HUDEP-2 (cell line): Measurements from ENCODE around the gene LENG9.
"Not testable (repeated sequence)": the region's sequence is repeated elsewhere in the genome, so short reads cannot be mapped to it uniquely, and the experiment has no call there.

ENCODE experiments used
- DNase-seq, 76 experiments: peaks; one replicate each; lab custom pipeline; 2025; ENCODE audit not compliant: unreplicated experiment in 76 of 76; lab: John Stamatoyannopoulos, UW

The LENG9 gene

GRCh38 chr19:54446349-54446748, 17.2 kb downstream of the LENG9 start:
- DNase-seq: not testable (repeated sequence)

DNA sequence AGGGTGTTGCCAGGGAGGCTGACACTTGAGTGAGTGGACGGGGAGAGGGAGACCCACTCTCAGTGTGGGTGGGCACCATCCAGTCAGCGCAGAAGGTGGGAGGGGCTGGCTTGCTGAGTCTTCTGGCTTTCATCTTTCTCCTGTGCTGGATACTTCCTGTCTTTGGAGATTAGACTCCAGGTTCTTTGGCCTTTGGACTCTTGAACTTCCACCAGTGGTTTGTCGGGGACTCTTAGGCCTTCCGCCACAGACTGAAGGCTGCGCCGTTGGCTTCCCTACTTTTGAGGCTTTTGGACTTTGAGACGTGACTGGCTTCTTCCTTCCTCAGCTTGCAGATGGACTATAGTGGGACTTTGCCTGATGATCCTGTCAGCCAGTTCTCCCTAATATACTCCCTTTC, 18.8 kb downstream of the LENG9 start:
- no peak for DNase-seq

DNA sequence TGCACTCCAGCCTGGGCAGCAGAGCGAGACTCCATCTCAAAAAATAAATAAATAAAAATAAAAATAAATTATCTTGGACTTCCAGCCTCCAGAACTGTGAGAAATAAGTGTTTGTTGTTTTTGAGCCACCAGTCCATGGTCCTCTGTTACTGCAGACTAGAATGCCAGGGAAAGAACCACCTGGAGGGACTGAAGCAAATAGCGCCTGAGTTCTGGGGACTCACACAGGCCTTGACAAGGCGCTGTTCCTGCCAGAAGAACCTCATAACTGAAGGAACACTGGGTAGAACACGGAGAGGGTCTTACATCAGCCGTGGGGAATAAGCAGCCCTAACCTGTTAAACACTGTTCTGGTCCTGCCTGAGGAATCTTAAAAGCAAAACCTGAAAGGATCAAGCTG, 22.9 kb downstream of the LENG9 start:
- DNase-seq: no peak

DNA sequence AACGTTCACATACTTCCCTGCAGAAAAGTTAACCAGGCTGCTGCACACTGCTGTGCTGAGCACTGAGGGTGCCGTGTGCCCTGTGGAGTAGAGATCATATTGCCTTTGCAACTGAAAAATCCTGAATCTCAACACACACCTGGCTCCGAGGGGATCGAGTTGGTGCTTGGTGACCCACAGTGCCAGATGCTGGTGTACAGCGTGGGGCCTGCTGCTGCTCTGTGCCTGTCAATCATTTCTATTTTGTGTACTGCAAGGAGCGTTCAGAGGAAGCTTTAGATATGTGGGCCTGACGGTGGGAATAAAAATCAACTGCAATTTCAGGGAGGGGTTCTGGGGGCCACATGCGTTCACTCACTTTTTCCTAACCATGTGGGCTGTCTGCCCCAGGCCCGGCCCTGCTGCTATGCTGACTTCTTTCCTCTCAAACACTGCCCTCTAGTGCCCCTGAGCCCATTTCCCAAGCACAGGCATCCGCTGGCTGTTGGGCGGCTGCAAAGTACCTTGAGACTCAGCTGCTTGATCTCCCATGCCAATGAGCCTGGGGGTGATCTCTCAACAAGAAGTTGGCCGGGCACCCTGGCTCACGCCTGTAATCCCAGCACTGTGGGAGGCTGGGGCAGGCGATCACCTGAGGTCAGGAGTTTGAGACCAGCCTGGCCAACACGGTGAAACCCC, 24.3 kb downstream of the LENG9 start:
- DNase-seq: peak in 39 of 76 experiments; percentile 12 to 71 (median 32)

DNA sequence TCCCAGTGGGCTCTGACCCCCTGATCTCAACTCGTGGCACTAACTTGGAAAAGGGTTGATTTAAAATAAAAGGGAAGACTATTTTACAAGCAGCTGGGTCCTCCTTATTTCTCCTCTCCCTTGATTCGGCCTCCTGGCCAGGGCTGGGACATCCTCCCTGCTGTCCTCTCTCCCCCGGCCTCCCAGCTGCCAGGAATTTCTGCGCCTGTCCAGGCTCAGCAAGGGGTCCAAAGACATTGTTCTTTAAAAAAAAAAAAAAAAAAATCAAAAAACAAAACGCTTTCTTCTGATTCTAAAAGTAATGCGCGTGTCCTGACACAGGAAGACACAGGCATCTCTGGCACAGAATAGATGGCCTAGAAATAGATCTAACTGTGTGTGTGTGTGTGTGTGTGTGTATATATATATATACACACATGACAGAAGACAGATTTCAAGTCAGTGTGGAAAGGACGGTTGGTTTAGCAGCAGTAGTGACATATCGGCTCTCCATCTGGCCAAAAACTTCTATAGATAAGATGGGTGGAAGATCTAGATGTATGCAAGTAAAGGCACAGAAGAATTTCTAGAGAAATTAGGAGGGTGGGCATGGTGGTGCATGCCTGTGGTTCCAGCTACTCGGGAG, 26.8 kb downstream of the LENG9 start:
- DNase-seq: no peak

- no peak for DNase-seq
Measured at GRCh38 chr19:54436031-54436523, 27.5 kb downstream of the LENG9 start.

- DNase-seq: no peak
Measured at GRCh38 chr19:54435551-54436016, 28.0 kb downstream of the LENG9 start.

- no peak for DNase-seq
Measured at GRCh38 chr19:54434873-54435214, 28.7 kb downstream of the LENG9 start.

DNA sequence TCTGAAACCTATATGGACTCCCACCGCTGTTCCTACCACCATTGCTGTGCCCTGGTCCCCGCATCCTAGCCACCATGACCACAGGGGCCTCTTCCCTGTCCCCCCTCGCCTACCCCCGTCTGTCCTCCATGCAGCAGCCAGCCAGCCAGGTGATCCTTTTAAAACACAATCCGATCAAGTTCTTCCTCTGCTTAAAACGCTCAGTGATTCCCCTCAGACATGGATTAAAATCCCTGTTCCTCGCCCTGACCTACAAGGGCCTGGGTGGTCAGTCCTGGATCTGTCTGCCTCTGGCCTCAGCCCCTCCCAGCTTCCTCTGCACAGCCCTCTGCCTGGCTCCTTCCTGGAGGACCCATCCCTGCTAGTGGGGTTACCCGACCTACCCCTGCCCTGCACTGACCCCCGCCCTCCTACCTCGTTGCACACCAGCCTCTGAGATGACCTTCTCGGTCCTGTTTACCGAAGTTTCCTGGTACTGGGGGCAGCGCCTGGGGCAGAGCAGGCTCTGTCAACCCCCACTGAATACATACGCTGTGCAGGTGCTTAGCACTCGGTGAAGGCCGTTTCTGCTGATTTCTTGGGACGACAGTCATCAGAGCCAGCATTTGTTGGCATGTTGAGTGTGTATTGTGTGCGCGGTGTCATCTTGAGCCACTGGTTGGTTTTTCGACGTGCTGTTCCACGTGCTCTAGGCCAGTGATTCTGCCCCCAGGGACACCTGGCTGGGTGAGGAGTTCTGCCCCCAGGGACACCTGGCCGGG, 29.3 kb downstream of the LENG9 start:
- no peak for DNase-seq

DNA sequence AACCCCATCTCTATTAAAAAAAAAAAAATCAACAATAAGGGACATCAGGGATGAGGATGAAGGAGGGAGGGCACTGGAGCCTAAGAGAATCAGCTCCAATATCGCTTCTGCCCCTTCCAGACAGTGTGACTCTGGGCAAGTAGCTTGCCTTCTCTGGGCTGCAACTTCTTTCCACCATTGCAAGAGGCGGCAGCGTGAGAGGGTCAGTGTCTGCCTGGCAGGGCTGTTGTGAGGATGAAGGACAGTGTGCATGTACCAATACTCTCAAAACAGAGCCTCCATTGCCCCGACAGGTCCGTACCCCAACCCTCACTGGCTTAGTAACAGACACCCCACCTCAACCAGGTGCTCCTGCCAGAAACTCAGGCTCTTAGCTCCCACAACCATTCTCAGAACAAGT, 29.9 kb downstream of the LENG9 start:
- DNase-seq: no peak

GRCh38 chr19:54432144-54432738, 31.3 kb downstream of the LENG9 start:
- no peak for DNase-seq

- DNase-seq: peak in 11 of 76 experiments; percentile 11 to 67 (median 51)
Measured at GRCh38 chr19:54431255-54431838, 32.2 kb downstream of the LENG9 start.

DNA sequence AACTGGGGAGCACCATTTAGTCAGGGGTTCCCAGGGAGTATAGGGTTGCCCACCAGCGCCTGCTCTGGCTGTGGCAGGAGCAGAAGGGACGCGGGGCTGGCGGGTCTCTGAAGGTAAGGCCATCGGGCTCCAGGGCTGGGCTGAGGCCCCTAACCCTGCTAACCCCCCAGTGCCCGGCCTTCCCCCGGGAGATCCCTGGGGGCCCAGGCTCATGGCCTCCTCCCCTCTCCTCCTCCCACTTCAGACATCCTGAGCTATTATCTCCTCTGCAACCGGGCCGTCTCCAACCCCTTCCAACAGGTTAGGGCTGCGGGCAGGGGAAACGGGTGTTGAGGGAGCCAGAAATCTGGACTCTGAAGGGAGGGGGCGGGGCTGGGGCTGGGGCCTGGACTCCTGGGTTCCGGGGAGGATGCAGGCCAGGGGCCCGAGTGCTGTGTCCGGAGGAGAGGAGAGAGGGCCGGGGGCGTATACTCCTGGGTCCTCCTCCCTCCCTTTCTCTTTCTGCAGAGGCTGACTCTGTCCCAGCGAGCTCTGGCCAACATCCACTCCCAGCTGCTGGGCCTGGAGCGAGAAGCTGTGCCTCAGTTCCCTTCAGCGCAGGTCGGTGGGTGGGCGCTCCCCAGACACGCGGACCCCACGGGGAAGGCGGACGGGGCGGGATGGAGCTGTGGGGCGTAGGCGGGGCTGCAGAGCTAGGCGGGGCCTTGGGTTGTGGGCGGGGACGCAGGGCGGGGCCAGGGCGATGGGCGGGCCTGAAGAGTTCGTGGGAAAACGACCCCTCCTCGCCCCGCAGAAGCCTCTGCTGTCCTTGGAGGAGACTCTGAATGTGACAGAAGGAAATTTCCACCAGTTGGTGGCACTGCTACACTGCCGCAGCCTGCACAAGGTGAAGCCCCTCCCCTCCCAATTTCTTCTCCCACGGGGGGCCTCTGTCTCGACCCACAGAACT, 33.0 kb downstream of the LENG9 start:
- peak in 35 of 76 experiments; percentile 9 to 62 (median 34) for DNase-seq

- no peak for DNase-seq
Measured at GRCh38 chr19:54429545-54430227, 33.9 kb downstream of the LENG9 start.

DNA sequence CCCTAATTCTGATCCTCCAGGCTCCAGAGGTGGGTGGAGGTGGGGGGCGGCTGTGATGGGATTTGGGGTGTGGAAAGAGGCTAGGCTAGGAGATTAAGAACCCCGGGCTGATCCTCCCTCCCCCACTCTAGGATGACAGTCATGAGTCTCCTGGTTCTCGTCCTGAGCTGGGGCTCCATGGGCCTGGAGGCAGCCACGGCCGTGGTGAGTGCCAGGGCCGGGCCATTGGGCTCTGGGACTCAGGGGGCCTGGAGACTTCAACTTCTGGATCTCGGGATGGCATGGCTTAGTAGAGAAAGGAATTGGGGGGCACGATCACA, 34.4 kb downstream of the LENG9 start:
- no peak for DNase-seq

DNA sequence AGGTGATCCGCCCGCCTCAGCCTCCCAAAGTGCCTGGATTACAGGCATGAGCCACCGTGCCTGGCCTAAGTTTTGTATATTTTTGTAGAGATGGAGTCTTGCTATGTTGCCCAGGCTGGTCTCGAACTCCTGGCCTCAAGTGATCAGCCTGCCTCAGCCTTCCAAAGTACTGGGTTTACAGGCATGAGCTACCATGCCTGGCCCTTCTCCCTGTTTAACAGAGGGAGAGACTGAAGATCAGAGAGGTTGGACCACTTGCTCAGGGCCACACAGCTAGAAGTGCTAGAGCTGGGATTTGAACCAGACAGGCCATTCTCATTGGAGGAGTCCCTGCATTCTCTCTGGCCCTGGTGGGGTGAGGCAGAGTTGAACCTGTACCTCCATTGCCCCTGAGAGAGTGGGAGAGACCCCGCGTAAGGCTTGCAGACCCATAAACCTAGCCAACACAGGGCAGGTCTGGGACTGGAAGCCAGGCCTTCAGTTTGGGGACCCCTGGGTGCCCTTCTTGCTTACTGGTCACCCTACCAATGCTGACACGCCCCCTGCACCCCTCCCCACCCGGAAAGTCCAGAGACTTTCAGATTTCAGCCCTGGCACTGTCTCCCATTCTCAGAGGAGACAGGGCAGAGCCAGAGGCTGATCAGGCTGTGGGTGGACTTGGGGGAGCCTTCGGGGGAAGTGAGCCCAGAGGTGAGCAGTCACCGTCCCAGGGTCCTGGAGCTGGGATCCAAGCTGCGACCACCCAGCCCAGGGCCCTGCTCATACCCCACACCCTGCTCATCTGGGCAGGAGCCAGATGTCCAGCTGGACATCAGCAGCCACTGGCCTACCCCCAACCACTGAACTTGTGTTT, 35.0 kb downstream of the LENG9 start:
- no peak for DNase-seq

GRCh38 chr19:54427586-54427985, 36.0 kb downstream of the LENG9 start:
- DNase-seq: no peak

- no peak for DNase-seq
Measured at GRCh38 chr19:54426291-54426931, 37.2 kb downstream of the LENG9 start.
